GM12878 (cell line): ENCODE results near the gene CP. TPM values are rescaled to one million over a fixed set of nuclear protein-coding genes. Genes with fewer than 3 reads are reported as not detected.

ENCODE experiments used
- ATAC-seq: fragments of 200-7000 bp; cut with Tn5 transposase; 3 replicates; pipeline ENCODE4 v1.9.1; 2020; ENCODE audit warnings: mild to moderate bottlenecking, moderate library complexity
- BruUV-seq: library from RNA; stranded (reverse); fragments of 400-500 nt; replicated peaks from 2 replicates; lab custom pipeline; 2021; lab: Mats Ljungman, UMichigan
- CTCF ChIA-PET: fragments of 300-600 bp; sonication (Branson Sonifier 250); formaldehyde crosslinking; extraction: SDS; loops from one replicate; lab custom pipeline; 2021; ENCODE audit warnings: inconsistent platforms; lab: Yijun Ruan, JAX
- POLR2A ChIA-PET: fragments of 350-600 bp; formaldehyde crosslinking; extraction: SDS; loops from one replicate; lab custom pipeline; 2021; ENCODE audit warnings: inconsistent platforms; lab: Charles Lee
- RAD21 ChIA-PET: fragments of 300-600 bp; sonication (Branson Sonifier 250); formaldehyde crosslinking; loops from one replicate; lab custom pipeline; 2023; ENCODE audit warnings: antibody characterized with exemption; ENCODE audit not compliant: unreplicated experiment; lab: Charles Lee
- SMC1A ChIA-PET: fragments of 300-600 bp; sonication (Branson Sonifier 250); formaldehyde crosslinking; loops from one replicate; lab custom pipeline; 2023; ENCODE audit not compliant: unreplicated experiment, uncharacterized antibody; lab: Charles Lee
- DNase-seq: peaks from one replicate; pipeline ENCODE4 v3.0.0-alpha.2; 2011; ENCODE audit warnings: low read depth, low spot score
- FAIRE-seq: peaks from 3 replicates; lab custom pipeline; 2011; peaks lifted over from hg19 to GRCh38; lab: Jason Lieb, UNC
- H2AFZ ChIP-seq: 2 replicates; pipeline ENCODE4 v1.6.0; 2011; ENCODE audit warnings: low read depth, low read length, control low read depth; ENCODE audit not compliant: control insufficient read depth
- H3K27ac ChIP-seq: 2 replicates; pipeline ENCODE4 v1.5.1; 2011; ENCODE audit warnings: control low read depth; ENCODE audit not compliant: control insufficient read depth, insufficient read depth
- H3K27me3 ChIP-seq, 2 experiments: replicated peaks in 1 of 2; 2 replicates each; pipeline versions ENCODE4 v1.6.0 to v1.6.1; 2011; ENCODE audit warnings: low read length in 1 of 2; ENCODE audit not compliant: control insufficient read depth in 2 of 2, insufficient read depth in 2 of 2
- H3K36me3 ChIP-seq, 2 experiments: 2 replicates each; pipeline ENCODE4 v1.5.1; 2011; ENCODE audit warnings: low read length in 1 of 2; ENCODE audit not compliant: control insufficient read depth in 2 of 2, insufficient read depth in 2 of 2
- H3K4me1 ChIP-seq: 2 replicates; pipeline ENCODE4 v1.6.1; 2011; ENCODE audit warnings: mild to moderate bottlenecking, low read length, moderate library complexity, mixed read lengths; ENCODE audit not compliant: control insufficient read depth, insufficient read depth
- H3K4me2 ChIP-seq: 2 replicates; pipeline ENCODE4 v1.6.0; 2011; ENCODE audit warnings: control low read depth; ENCODE audit not compliant: control insufficient read depth, insufficient read depth
- H3K4me3 ChIP-seq: fragments of 200-600 bp; sonication (generic); 2 replicates; pipeline ENCODE4 v1.5.1; 2016
- H3K79me2 ChIP-seq: 2 replicates; pipeline ENCODE4 v1.6.0; 2011; ENCODE audit warnings: low read length; ENCODE audit not compliant: control insufficient read depth, insufficient read depth
- H3K9ac ChIP-seq: 2 replicates; pipeline ENCODE4 v1.8.0; 2011; ENCODE audit warnings: low read length, control low read depth, mixed read lengths; ENCODE audit not compliant: control insufficient read depth, insufficient read depth
- H3K9me3 ChIP-seq: replicated peaks from 3 replicates; pipeline ENCODE4 v1.5.1; 2011; ENCODE audit warnings: mild to moderate bottlenecking, low read length; ENCODE audit not compliant: control insufficient read depth, insufficient read depth
- H4K20me1 ChIP-seq: 2 replicates; pipeline ENCODE4 v1.6.0; 2011; ENCODE audit not compliant: control insufficient read depth, insufficient read depth
- BHLHE40 ChIP-seq, 2 experiments: fragments of 450-650 bp in 1 of 2; IDR thresholded peaks; 2 replicates each; pipeline ENCODE4 v1.6.1; 2011 to 2017; ENCODE audit warnings: low read depth in 2 of 2, borderline replicate concordance in 1 of 2, improper control_type of control experiment in 1 of 2, low read length in 1 of 2, mild to moderate bottlenecking in 1 of 2
- BRCA1 ChIP-seq: IDR thresholded peaks from 2 replicates; pipeline ENCODE4 v1.6.1; 2011; ENCODE audit warnings: low read depth, low read length, improper control_type of control experiment
- CBFB ChIP-seq: IDR thresholded peaks from 2 replicates; pipeline ENCODE4 v1.6.1; 2016; ENCODE audit warnings: antibody characterized with exemption, low read depth
- CEBPB ChIP-seq, 2 experiments: fragments of 150-350 bp in 1 of 2; IDR thresholded peaks; 2 replicates each; pipeline ENCODE4 v1.6.1; 2012 to 2014; ENCODE audit warnings: low read depth in 2 of 2, low read length in 2 of 2, borderline replicate concordance in 1 of 2, inconsistent platforms in 1 of 2
- DPF2 ChIP-seq: fragments of 450-650 bp; IDR thresholded peaks from 2 replicates; pipeline ENCODE4 v1.6.1; 2017; ENCODE audit warnings: mild to moderate bottlenecking
- GATAD2B ChIP-seq: fragments of 450-650 bp; conservative IDR thresholded peaks from 2 replicates; pipeline ENCODE4 v1.6.1; 2017; ENCODE audit warnings: low read depth, mild to moderate bottlenecking, moderate library complexity
- MTA3 ChIP-seq: IDR thresholded peaks from 2 replicates; pipeline ENCODE4 v1.6.1; 2012; ENCODE audit warnings: low read length, inconsistent platforms, borderline replicate concordance
- MYC ChIP-seq: IDR thresholded peaks from 2 replicates; pipeline ENCODE4 v1.6.1; 2011; ENCODE audit warnings: mild to moderate bottlenecking, low read length, moderate library complexity, inconsistent platforms; ENCODE audit not compliant: insufficient read depth, insufficient replicate concordance, insufficient read length, severe bottlenecking
- NR2C2 ChIP-seq: IDR thresholded peaks from 2 replicates; pipeline ENCODE4 v1.6.1; 2011; ENCODE audit warnings: borderline replicate concordance, low read depth; ENCODE audit not compliant: control insufficient read depth, insufficient read length
- NRF1 ChIP-seq: conservative IDR thresholded peaks from 2 replicates; pipeline ENCODE4 v1.6.1; 2011; ENCODE audit warnings: mild to moderate bottlenecking, low read depth, low read length, improper control_type of control experiment
- SMC3 ChIP-seq: IDR thresholded peaks from 2 replicates; pipeline ENCODE4 v1.6.1; 2011; ENCODE audit warnings: low read length, improper control_type of control experiment, borderline replicate concordance
- WGBS: methylation state at CpG from one replicate; pipeline ENCODE4 v1.1.6; 2016; ENCODE audit warnings: low lambda C conversion rate; ENCODE audit not compliant: insufficient replicate concordance, insufficient coverage; ENCODE audit errors: missing lambda C conversion rate; 5-methylcytosine and 5-hydroxymethylcytosine counted together
- in situ Hi-C: fragments of 300-500 bp; cut with MboI; formaldehyde crosslinking; loops from 9 replicates; pipeline ENCODE4 v1.14.3; 2018; ENCODE audit warnings: mixed read lengths
- intact Hi-C: fragments of 100-400 bp; cut with micrococcal nuclease; formaldehyde crosslinking; loops from one replicate; pipeline ENCODE4 v1.14.2; 2022; ENCODE audit not compliant: unreplicated experiment
- polyA plus RNA-seq, 11 experiments: library from polyadenylated mRNA; depleted of rRNA in 4 of 11; unstranded in 6 of 11; stranded (reverse) in 5 of 11; fragments of >200 nt; fragmentation: Nextera tagmentation in 4 of 11; fragmentation: Illumina TruSeq in 1 of 11; extraction: Ambion mirVana in 4 of 11; extraction: Trizol in 1 of 11; gene quantifications; 1 replicate in 1 of 11; 2 replicates in 10 of 11; pipeline versions ENCODE4 v1.2.1 to v1.2.3, GENCODE V29; 2011 to 2016; ENCODE audit warnings: inconsistent platforms in 2 of 11, missing spikeins in 2 of 11, low read depth in 1 of 11
- total RNA-seq, 4 experiments: library from RNA; depleted of rRNA in 3 of 4; stranded (reverse); fragments of >200 nt in 3 of 4; fragmentation: Illumina TruSeq in 1 of 4; extraction: Trizol in 1 of 4; gene quantifications; 2 replicates each; pipeline versions ENCODE4 v1.2.1 to v1.2.3, GENCODE V29; 2013 to 2021
- TF ChIP-seq, protein P1 (sequence below): fragments of 150-350 bp; IDR thresholded peaks from 2 replicates; pipeline ENCODE4 v1.6.1; 2016; ENCODE audit warnings: low read depth, low read length
- TF ChIP-seq, protein P2 (sequence below): IDR thresholded peaks from 2 replicates; pipeline ENCODE4 v1.6.1; 2012; ENCODE audit warnings: improper control_type of control experiment, low read depth, low read length; ENCODE audit not compliant: insufficient replicate concordance

CP gene
- total and polyA plus RNA-seq, 10 of the 15 experiments (the other 5 are each of a cell fraction or from before 2014, with no cell fraction given), result 0.14 to 1.2 (median 0.30) TPM; not detected in 6

DNA sequence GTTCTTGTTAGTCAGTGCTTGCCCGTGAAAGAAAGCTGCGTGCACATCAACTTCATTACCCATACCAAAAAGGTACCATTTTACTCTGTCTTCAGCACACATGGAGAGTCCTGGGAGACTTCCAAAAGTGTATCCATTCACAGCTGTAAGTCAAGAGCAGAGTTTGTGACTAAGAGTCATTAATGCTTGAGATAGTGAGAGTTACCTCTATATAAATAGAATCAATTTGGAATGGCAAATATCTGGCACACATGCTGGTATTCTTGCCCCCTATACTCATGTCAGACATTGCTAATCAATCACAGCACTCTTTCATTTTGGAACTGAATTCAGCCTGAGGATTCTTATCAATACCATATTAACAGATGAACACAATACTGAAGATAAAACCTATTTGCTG lies 14.2 kb downstream of the CP start (continued):
- no peak for TF ChIP-seq DPF2
- TF ChIP-seq, protein P1, sequence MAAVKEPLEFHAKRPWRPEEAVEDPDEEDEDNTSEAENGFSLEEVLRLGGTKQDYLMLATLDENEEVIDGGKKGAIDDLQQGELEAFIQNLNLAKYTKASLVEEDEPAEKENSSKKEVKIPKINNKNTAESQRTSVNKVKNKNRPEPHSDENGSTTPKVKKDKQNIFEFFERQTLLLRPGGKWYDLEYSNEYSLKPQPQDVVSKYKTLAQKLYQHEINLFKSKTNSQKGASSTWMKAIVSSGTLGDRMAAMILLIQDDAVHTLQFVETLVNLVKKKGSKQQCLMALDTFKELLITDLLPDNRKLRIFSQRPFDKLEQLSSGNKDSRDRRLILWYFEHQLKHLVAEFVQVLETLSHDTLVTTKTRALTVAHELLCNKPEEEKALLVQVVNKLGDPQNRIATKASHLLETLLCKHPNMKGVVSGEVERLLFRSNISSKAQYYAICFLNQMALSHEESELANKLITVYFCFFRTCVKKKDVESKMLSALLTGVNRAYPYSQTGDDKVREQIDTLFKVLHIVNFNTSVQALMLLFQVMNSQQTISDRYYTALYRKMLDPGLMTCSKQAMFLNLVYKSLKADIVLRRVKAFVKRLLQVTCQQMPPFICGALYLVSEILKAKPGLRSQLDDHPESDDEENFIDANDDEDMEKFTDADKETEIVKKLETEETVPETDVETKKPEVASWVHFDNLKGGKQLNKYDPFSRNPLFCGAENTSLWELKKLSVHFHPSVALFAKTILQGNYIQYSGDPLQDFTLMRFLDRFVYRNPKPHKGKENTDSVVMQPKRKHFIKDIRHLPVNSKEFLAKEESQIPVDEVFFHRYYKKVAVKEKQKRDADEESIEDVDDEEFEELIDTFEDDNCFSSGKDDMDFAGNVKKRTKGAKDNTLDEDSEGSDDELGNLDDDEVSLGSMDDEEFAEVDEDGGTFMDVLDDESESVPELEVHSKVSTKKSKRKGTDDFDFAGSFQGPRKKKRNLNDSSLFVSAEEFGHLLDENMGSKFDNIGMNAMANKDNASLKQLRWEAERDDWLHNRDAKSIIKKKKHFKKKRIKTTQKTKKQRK, result no peak
- no peak for TF ChIP-seq CEBPB (IDR thresholded peaks at IDR 0.05; ENCODE audit: borderline replicate concordance in 1 of 2, low read depth in 2 of 2, low read length in 2 of 2)

GRCh38 chr3:149204390-149204991 lies 17.1 kb downstream of the CP start:
- intact Hi-C loops, result loop anchor here (1.0 to 10.0 kb wide), 2 partner anchors 29 to 60 kb away; no protein-coding TSS in a partner anchor
- POLR2A ChIA-PET, result no interaction called here
- TF ChIP-seq MTA3 (no peak), MYC (no peak), NRF1 (no peak), GATAD2B (no peak), BRCA1 (no peak), BHLHE40 (IDR thresholded peaks at IDR 0.05; ENCODE audit: borderline replicate concordance in 1 of 2, low read depth in 2 of 2, low read length in 1 of 2) (no peak), SMC3 (no peak), NR2C2 (no peak), CBFB (no peak)
- TF ChIP-seq, protein P2, sequence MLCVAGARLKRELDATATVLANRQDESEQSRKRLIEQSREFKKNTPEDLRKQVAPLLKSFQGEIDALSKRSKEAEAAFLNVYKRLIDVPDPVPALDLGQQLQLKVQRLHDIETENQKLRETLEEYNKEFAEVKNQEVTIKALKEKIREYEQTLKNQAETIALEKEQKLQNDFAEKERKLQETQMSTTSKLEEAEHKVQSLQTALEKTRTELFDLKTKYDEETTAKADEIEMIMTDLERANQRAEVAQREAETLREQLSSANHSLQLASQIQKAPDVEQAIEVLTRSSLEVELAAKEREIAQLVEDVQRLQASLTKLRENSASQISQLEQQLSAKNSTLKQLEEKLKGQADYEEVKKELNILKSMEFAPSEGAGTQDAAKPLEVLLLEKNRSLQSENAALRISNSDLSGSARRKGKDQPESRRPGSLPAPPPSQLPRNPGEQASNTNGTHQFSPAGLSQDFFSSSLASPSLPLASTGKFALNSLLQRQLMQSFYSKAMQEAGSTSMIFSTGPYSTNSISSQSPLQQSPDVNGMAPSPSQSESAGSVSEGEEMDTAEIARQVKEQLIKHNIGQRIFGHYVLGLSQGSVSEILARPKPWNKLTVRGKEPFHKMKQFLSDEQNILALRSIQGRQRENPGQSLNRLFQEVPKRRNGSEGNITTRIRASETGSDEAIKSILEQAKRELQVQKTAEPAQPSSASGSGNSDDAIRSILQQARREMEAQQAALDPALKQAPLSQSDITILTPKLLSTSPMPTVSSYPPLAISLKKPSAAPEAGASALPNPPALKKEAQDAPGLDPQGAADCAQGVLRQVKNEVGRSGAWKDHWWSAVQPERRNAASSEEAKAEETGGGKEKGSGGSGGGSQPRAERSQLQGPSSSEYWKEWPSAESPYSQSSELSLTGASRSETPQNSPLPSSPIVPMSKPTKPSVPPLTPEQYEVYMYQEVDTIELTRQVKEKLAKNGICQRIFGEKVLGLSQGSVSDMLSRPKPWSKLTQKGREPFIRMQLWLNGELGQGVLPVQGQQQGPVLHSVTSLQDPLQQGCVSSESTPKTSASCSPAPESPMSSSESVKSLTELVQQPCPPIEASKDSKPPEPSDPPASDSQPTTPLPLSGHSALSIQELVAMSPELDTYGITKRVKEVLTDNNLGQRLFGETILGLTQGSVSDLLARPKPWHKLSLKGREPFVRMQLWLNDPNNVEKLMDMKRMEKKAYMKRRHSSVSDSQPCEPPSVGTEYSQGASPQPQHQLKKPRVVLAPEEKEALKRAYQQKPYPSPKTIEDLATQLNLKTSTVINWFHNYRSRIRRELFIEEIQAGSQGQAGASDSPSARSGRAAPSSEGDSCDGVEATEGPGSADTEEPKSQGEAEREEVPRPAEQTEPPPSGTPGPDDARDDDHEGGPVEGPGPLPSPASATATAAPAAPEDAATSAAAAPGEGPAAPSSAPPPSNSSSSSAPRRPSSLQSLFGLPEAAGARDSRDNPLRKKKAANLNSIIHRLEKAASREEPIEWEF, result no peak

More at GRCh38 chr3:149204390-149204991, 17.1 kb downstream of the CP start:
- Histone ChIP-seq H3K79me2 (no peaks in the 10 kb centered on the region), H3K36me3 (no peaks in the 10 kb centered on the region), H3K9me3 (no peaks in the 10 kb centered on the region), H3K4me2 (no peak overlapping the region), H3K27me3 (no peaks in the 10 kb centered on the region), H3K4me3 (no peak overlapping the region), H3K27ac (no peak overlapping the region), H2AFZ (no peak overlapping the region), H3K9ac (no peak overlapping the region), H4K20me1 (no peaks in the 10 kb centered on the region), H3K4me1 (peaks cover 11% of the 10 kb centered on the region)
- BruUV-seq, result no TSS peak
- WGBS, result 95% methylated on average over 3 of the region's 3 CpGs
- FAIRE-seq (no peak), DNase-seq (no peak), ATAC-seq (no peak)
- ChIA-PET SMC1A (no interaction called here), RAD21 (no interaction called here), CTCF (no interaction called here)
- in situ Hi-C loops, result no loop called here
